HG03571 (cell line): ENCODE data around the gene SNAPC2.

ENCODE experiments used
- ATAC-seq: cut with Tn5 transposase; IDR thresholded peaks from one replicate; pipeline ENCODE4 v1.9.1; 2021; ENCODE audit not compliant: unreplicated experiment

The SNAPC2 gene

GRCh38 chr19:7965921-7966665 is 46.0 kb downstream of the SNAPC2 start:
- no peak for ATAC-seq

GRCh38 chr19:7968008-7968795 is 48.1 kb downstream of the SNAPC2 start:
- no peak for ATAC-seq

GRCh38 chr19:7968796-7969554 is 48.8 kb downstream of the SNAPC2 start:
- no peak for ATAC-seq

- ATAC-seq: no peak
Measured at GRCh38 chr19:7969555-7969939, 49.4 kb downstream of the SNAPC2 start.

GRCh38 chr19:7970716-7971448 is 50.7 kb downstream of the SNAPC2 start:
- ATAC-seq: no peak

- ATAC-seq: no peak
Measured at GRCh38 chr19:7971553-7972520, 51.7 kb downstream of the SNAPC2 start.
